ENCODE measurements around the gene CALHM6.

GRCh38 chr6:116447496-116448011 is 13.6 kb upstream of the CALHM6 start:
- TF ChIP-seq TAF1 (IDR thresholded peaks at IDR 0.05; ENCODE audit: low read depth) = no peak
- TF ChIP-seq CEBPB (IDR thresholded peaks at IDR 0.05) = no peak
- TF ChIP-seq EGR1 (IDR thresholded peaks at IDR 0.05) = no peak
